Subcutaneous abdominal adipose tissue (tissue), 5 donors: ENCODE results near the gene SPSB1.

ENCODE experiments used
- H3K27ac ChIP-seq: one replicate; pipeline ENCODE4 v1.7.0; 2013; ENCODE audit warnings: low read depth, mild to moderate bottlenecking, inconsistent platforms, low read length, moderate library complexity
- H3K27me3 ChIP-seq, 5 donors: one replicate each; pipeline ENCODE4 v1.7.0; 2013; ENCODE audit warnings: low read length in 5 of 5, inconsistent platforms in 1 of 5; ENCODE audit not compliant: control insufficient read depth in 5 of 5, insufficient read depth in 4 of 5
- H3K36me3 ChIP-seq, 5 donors: one replicate each; pipeline ENCODE4 v1.7.0; 2013; ENCODE audit warnings: low read length in 5 of 5; ENCODE audit not compliant: control insufficient read depth in 5 of 5, insufficient read depth in 5 of 5
- H3K4me1 ChIP-seq, 5 donors: one replicate each; pipeline ENCODE4 v1.7.0; 2013; ENCODE audit warnings: low read length in 5 of 5, mild to moderate bottlenecking in 3 of 5, moderate library complexity in 1 of 5; ENCODE audit not compliant: control insufficient read depth in 5 of 5, insufficient read depth in 5 of 5
- H3K4me3 ChIP-seq, 5 donors: one replicate each; pipeline ENCODE4 v1.7.0; 2013; ENCODE audit warnings: low read length in 5 of 5, low read depth in 1 of 5
- H3K9ac ChIP-seq, 5 donors: one replicate each; pipeline ENCODE4 v1.7.0; 2013; ENCODE audit warnings: low read length in 5 of 5, mild to moderate bottlenecking in 4 of 5, moderate library complexity in 3 of 5
- H3K9me3 ChIP-seq, 5 donors: one replicate each; pipeline ENCODE4 v1.7.0; 2013; ENCODE audit warnings: low read length in 5 of 5; ENCODE audit not compliant: control insufficient read depth in 5 of 5
- donor health status: healthy.
- donor health status: healthy.
- donor health status: healthy.
- donor health status: healthy.
- donor health status: healthy.

SPSB1 gene

DNA sequence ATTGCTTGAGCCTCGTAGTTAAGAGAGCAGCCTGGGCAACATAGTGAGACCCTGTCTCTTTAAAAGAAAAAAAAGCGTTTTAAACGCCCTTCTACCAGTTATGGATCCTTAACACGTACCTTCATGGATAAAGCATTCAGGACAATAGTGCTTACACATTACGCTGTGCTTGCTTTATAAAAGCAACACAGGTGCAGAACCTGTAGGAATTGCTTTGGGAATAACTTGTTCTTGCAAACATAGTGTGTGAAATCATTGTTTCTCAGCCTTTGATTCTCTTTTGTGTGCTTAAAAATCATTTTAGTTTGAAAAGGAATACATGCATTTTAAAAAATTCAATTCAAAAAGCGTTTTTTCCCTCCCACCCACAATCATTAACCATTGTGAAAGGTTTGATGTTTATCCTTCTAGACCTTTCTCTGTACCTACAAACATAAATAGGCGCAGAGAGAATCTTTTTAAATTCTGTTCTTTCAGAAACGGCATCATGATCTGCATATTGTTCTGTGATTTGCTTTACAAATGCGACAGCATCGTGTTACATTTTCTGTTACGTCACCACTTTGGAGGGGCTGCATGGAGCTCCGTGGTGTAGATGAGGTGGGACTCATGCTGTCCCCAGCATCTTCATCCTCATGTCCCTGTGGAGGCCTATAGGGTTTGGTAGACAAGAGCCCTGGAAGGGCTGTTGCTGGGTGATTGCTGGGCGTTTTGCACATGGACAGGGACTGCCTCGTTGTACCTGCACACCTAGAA lies 54.6 kb downstream of the SPSB1 start:
- Histone ChIP-seq H3K27ac (no peak overlapping the region), H3K9me3 (peaks cover 0 to 3% (median 0%) of the 10 kb centered on the region in 5 donors), H3K9ac (no peak overlapping the region), H3K4me1 (peaks cover 10 to 63% (median 38%) of the 10 kb centered on the region in 5 donors), H3K36me3 (peaks cover 0 to 8% (median 2%) of the 10 kb centered on the region in 5 donors), H3K4me3 (no peak overlapping the region), H3K27me3 (no peaks in the 10 kb centered on the region)

- Histone ChIP-seq H3K4me3 (no peak overlapping the region), H3K27ac (no peak overlapping the region), H3K9ac (no peak overlapping the region), H3K9me3 (no peaks in the 10 kb centered on the region), H3K4me1 (peaks cover 8 to 64% (median 49%) of the 10 kb centered on the region in 5 donors), H3K36me3 (peaks cover 0 to 8% (median 2%) of the 10 kb centered on the region in 5 donors), H3K27me3 (no peaks in the 10 kb centered on the region)
These were observed 56.7 kb downstream of the SPSB1 start for GRCh38 chr1:9349331-9349851.

DNA sequence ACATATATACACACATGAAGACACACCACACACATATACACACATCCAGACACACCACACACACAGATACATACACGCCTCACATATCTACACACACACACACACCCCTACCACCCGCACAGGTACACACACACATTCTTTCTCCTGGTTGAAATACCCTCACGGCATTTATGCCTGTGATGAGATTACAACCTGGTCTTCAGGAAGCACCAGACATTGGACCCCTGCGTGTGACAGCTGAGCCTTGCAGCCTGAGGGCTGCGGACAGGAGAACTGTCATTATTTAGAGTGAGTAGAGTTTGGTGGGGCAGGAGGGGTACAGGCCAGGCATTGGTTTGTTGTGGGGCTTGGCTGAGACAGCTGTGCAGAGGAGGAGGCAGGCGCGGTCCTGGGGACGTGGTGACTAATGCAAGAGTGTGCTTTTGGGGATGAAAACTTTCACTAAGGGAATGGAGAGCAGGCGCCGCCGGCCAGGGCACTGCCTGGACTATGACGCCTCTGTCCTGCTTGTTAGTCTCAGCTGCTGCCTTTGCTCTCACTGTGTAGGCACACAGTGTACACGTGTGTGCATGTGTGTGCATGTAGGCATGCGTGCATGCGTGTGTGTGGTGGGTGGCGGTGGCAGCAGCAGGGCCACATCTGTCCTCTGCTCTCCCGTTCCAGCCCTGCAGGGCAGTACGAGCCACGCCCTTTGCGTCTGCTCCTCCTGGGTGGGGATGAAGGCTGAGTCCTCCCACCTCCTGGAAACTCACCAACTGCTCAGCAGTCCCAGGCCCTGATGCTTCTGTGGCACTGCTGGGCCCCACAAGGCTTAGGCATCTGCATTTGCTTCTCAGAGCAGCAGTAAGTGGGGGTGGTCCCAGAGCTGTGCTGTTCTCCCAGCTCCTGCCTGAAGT lies 57.6 kb downstream of the SPSB1 start:
- no peaks in the 10 kb centered on the region for H3K27me3 ChIP-seq
- H3K9ac ChIP-seq = no peak overlapping the region
- peaks cover 0 to 11% (median 5%) of the 10 kb centered on the region in 5 donors for H3K36me3 ChIP-seq
- peak overlapping the region in 1 of 5 donors; percentile 0 for H3K4me3 ChIP-seq
- peaks cover 4 to 56% (median 41%) of the 10 kb centered on the region in 5 donors for H3K4me1 ChIP-seq
- H3K9me3 ChIP-seq = no peaks in the 10 kb centered on the region
- H3K27ac ChIP-seq = no peak overlapping the region

- no peaks in the 10 kb centered on the region for H3K27me3 ChIP-seq
These were observed 58.3 kb downstream of the SPSB1 start for GRCh38 chr1:9350960-9351359.

DNA sequence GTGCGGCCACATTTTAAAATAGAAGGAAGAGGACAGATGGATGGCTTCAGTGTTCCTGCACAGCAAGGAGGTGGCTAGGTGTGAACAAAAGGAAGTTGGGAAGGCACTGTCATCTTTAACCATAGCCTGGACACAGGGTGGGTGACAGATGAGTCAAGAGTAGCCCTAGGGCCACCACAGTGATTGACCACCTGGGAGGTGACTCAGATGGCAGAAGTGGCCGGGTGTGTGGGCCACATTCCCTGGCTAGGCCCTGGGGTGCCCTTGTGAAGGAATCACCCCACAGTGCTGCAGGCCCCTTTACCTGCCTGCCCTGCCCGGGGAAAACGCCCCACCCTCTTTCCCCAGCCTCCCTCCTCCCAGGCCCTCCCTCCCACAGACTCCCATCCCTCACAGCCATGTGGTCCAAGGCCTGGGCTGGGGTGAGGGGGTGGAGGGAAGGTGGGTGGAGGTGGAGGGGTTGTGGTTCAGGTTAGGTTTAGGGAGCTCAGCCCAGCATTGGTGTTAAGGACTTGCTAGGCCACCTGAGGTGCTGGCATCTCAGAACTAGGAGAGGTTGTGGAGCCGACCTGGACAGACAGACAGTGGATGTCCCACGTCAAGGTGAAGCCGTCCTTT lies 59.1 kb downstream of the SPSB1 start:
- Histone ChIP-seq H3K9ac (peak overlapping the region in 1 of 5 donors; percentile 8), H3K36me3 (peaks cover 0 to 24% (median 20%) of the 10 kb centered on the region in 5 donors), H3K27me3 (no peaks in the 10 kb centered on the region), H3K4me1 (peaks cover 2 to 42% (median 33%) of the 10 kb centered on the region in 5 donors), H3K9me3 (no peaks in the 10 kb centered on the region), H3K27ac (no peak overlapping the region), H3K4me3 (no peak overlapping the region)

More at GRCh38 chr1:9350960-9351359, 58.3 kb downstream of the SPSB1 start:
- Histone ChIP-seq H3K27ac (peak overlapping the region; percentile 21), H3K36me3 (peaks cover 0 to 17% (median 12%) of the 10 kb centered on the region in 5 donors), H3K9me3 (no peaks in the 10 kb centered on the region), H3K4me3 (no peak overlapping the region), H3K4me1 (peaks cover 2 to 49% (median 34%) of the 10 kb centered on the region in 5 donors), H3K9ac (no peak overlapping the region)

- Histone ChIP-seq H3K27me3 (no peaks in the 10 kb centered on the region), H3K9ac (no peak overlapping the region), H3K9me3 (no peaks in the 10 kb centered on the region), H3K4me1 (peaks cover 2 to 39% (median 29%) of the 10 kb centered on the region in 5 donors), H3K27ac (peak overlapping the region; percentile 30), H3K36me3 (peaks cover 0 to 28% (median 25%) of the 10 kb centered on the region in 5 donors), H3K4me3 (no peak overlapping the region)
These were observed 59.9 kb downstream of the SPSB1 start for GRCh38 chr1:9352377-9353134.

DNA sequence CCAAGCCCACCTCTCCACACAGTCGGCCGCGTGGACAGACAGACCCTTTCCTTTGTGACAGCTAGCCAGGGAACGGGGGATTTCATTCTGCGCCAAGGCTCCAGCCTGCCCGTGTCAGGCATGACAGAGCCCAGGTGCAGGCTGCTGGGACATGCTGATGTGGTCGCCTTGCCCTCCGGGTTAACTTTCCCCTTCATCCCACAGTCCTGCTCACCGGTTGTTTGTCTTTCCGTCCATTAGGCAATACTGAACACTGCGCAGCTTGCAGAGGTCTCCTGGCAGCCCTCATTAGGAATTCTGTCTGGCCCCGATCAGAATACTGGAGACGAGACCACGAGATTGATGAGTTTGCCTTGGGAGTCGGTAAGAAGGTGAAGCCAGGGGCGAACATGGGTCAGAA lies 62.8 kb downstream of the SPSB1 start:
- H3K27ac ChIP-seq = no peak overlapping the region
- H3K9me3 ChIP-seq = no peaks in the 10 kb centered on the region
- peaks cover 2 to 23% (median 16%) of the 10 kb centered on the region in 5 donors for H3K4me1 ChIP-seq
- H3K9ac ChIP-seq = no peak overlapping the region
- H3K36me3 ChIP-seq = peaks cover 0 to 47% (median 34%) of the 10 kb centered on the region in 5 donors
- no peak overlapping the region for H3K4me3 ChIP-seq
- no peaks in the 10 kb centered on the region for H3K27me3 ChIP-seq

DNA sequence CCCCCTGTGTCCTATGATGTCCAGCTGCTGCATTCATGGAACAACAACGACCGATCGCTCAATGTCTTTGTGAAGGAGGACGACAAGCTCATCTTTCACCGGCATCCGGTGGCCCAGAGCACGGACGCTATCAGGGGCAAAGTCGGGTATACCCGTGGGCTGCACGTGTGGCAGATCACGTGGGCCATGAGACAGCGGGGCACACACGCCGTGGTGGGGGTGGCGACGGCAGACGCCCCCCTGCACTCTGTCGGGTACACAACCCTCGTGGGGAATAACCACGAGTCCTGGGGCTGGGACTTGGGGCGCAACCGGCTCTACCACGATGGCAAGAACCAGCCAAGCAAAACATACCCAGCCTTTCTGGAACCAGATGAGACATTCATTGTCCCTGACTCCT lies 63.3 kb downstream of the SPSB1 start:
- H3K27me3 ChIP-seq = no peaks in the 10 kb centered on the region
- H3K36me3 ChIP-seq = peaks cover 0 to 51% (median 34%) of the 10 kb centered on the region in 5 donors
- no peaks in the 10 kb centered on the region for H3K9me3 ChIP-seq
- no peak overlapping the region for H3K4me3 ChIP-seq
- no peak overlapping the region for H3K9ac ChIP-seq
- H3K27ac ChIP-seq = no peak overlapping the region
- H3K4me1 ChIP-seq = peaks cover 2 to 23% (median 14%) of the 10 kb centered on the region in 5 donors

GRCh38 chr1:9356829-9357466 lies 64.3 kb downstream of the SPSB1 start:
- peaks cover 0 to 51% (median 34%) of the 10 kb centered on the region in 5 donors for H3K36me3 ChIP-seq
- H3K4me1 ChIP-seq = peaks cover 2 to 24% (median 23%) of the 10 kb centered on the region in 5 donors

More at GRCh38 chr1:9356829-9357466, 64.3 kb downstream of the SPSB1 start:
- Histone ChIP-seq H3K9ac (no peak overlapping the region), H3K9me3 (no peaks in the 10 kb centered on the region), H3K4me3 (no peak overlapping the region), H3K27me3 (no peaks in the 10 kb centered on the region), H3K27ac (peak overlapping the region; percentile 23)
